SK-N-SH treated with all-trans-retinoic acid at 6 μM for 48 hours (cell line): ENCODE data around the gene SYDE1.

Source experiments
- ATAC-seq: fragments of 200-7000 bp; cut with Tn5 transposase; 3 replicates; pipeline ENCODE4 v1.9.1; 2020; ENCODE audit warnings: mild to moderate bottlenecking, moderate library complexity
- ARNTL ChIP-seq: fragments of 450-650 bp; formaldehyde crosslinking; IDR thresholded peaks from 2 replicates; pipeline ENCODE4 v1.5.0; 2020; ENCODE audit warnings: low read depth, mild to moderate bottlenecking, moderate library complexity, borderline replicate concordance
- BACH2 ChIP-seq: fragments of 250-450 bp; sonication (Bioruptor Pico); IDR thresholded peaks from 2 replicates; pipeline ENCODE4 v1.9.0; 2021; ENCODE audit warnings: mild to moderate bottlenecking, borderline replicate concordance
- CSDC2 ChIP-seq: fragments of 250-450 bp; sonication (Bioruptor Pico); IDR thresholded peaks from 2 replicates; pipeline ENCODE4 v1.5.0; 2020; ENCODE audit warnings: mild to moderate bottlenecking, moderate library complexity
- ESRRG ChIP-seq: fragments of 250-450 bp; sonication (Bioruptor Pico); IDR thresholded peaks from 2 replicates; pipeline ENCODE4 v1.6.1; 2021; ENCODE audit warnings: mild to moderate bottlenecking
- GLIS3 ChIP-seq: fragments of 250-450 bp; sonication (Bioruptor Pico); IDR thresholded peaks from 2 replicates; pipeline ENCODE4 v1.5.0; 2020; ENCODE audit warnings: mild to moderate bottlenecking, moderate library complexity
- ISL1 ChIP-seq: fragments of 250-450 bp; sonication (Bioruptor Pico); IDR thresholded peaks from 2 replicates; pipeline ENCODE4 v2.1.2; 2022; ENCODE audit warnings: mild to moderate bottlenecking, moderate library complexity
- OSR1 ChIP-seq: fragments of 250-450 bp; sonication (Bioruptor Pico); IDR thresholded peaks from 2 replicates; pipeline ENCODE4 v1.8.0; 2022; ENCODE audit warnings: moderate library complexity, mild to moderate bottlenecking, inconsistent platforms
- PPARA ChIP-seq: fragments of 250-450 bp; sonication (Bioruptor Pico); IDR thresholded peaks from 2 replicates; pipeline ENCODE4 v1.5.0; 2020; ENCODE audit warnings: mild to moderate bottlenecking, borderline replicate concordance
- RARB ChIP-seq: fragments of 250-450 bp; sonication (Bioruptor Pico); IDR thresholded peaks from 2 replicates; pipeline ENCODE4 v1.8.0; 2021; ENCODE audit warnings: mild to moderate bottlenecking, moderate library complexity
- SNAI2 ChIP-seq: fragments of 250-450 bp; sonication (Bioruptor Pico); IDR thresholded peaks from 2 replicates; pipeline ENCODE4 v1.5.0; 2020; ENCODE audit warnings: mild to moderate bottlenecking, moderate library complexity
- TCF4 ChIP-seq: fragments of 250-450 bp; sonication (Bioruptor Pico); IDR thresholded peaks from 2 replicates; pipeline ENCODE4 v1.8.0; 2021; ENCODE audit warnings: mild to moderate bottlenecking, moderate library complexity, borderline replicate concordance
- TOX ChIP-seq: fragments of 250-450 bp; sonication (Bioruptor Pico); IDR thresholded peaks from 2 replicates; pipeline ENCODE4 v1.8.0; 2021; ENCODE audit warnings: mild to moderate bottlenecking, moderate library complexity, borderline replicate concordance
- ZFP3 ChIP-seq: fragments of 250-450 bp; sonication (Bioruptor Pico); IDR thresholded peaks from 2 replicates; pipeline ENCODE4 v1.5.0; 2020; ENCODE audit warnings: mild to moderate bottlenecking, moderate library complexity
- ZFP30 ChIP-seq: fragments of 450-650 bp; formaldehyde crosslinking; IDR thresholded peaks from 2 replicates; pipeline ENCODE4 v1.5.0; 2022; ENCODE audit warnings: mild to moderate bottlenecking, moderate library complexity
- ZNF565 ChIP-seq: fragments of 450-650 bp; formaldehyde crosslinking; conservative IDR thresholded peaks from 2 replicates; pipeline ENCODE4 v1.5.0; 2020; ENCODE audit warnings: low read depth, mild to moderate bottlenecking, moderate library complexity
- ZNF70 ChIP-seq: fragments of 450-650 bp; formaldehyde crosslinking; IDR thresholded peaks from 2 replicates; pipeline ENCODE4 v1.5.0; 2020; ENCODE audit warnings: mild to moderate bottlenecking, moderate library complexity
- ZNF8 ChIP-seq: fragments of 450-650 bp; formaldehyde crosslinking; IDR thresholded peaks from 2 replicates; pipeline ENCODE4 v1.5.0; 2020; ENCODE audit warnings: mild to moderate bottlenecking, moderate library complexity
- TF ChIP-seq, protein P1 (sequence below): fragments of 250-450 bp; sonication (Bioruptor Pico); IDR thresholded peaks from 2 replicates; pipeline ENCODE4 v1.5.0; 2020; ENCODE audit warnings: mild to moderate bottlenecking, moderate library complexity
- TF ChIP-seq, protein P2 (sequence below): fragments of 250-450 bp; sonication (Bioruptor Pico); IDR thresholded peaks from 2 replicates; pipeline ENCODE4 v1.5.1; 2021; ENCODE audit warnings: mild to moderate bottlenecking, moderate library complexity
- TF ChIP-seq, protein P3 (sequence below): fragments of 250-450 bp; sonication (Bioruptor Pico); IDR thresholded peaks from 2 replicates; pipeline ENCODE4 v1.8.0; 2021; ENCODE audit warnings: low read depth, mild to moderate bottlenecking, moderate library complexity, borderline replicate concordance
- TF ChIP-seq, protein P4 (sequence below): fragments of 250-450 bp; sonication (Bioruptor Pico); IDR thresholded peaks from 2 replicates; pipeline ENCODE4 v1.8.0; 2020; ENCODE audit warnings: mild to moderate bottlenecking, moderate library complexity, borderline replicate concordance

Gene SYDE1

DNA sequence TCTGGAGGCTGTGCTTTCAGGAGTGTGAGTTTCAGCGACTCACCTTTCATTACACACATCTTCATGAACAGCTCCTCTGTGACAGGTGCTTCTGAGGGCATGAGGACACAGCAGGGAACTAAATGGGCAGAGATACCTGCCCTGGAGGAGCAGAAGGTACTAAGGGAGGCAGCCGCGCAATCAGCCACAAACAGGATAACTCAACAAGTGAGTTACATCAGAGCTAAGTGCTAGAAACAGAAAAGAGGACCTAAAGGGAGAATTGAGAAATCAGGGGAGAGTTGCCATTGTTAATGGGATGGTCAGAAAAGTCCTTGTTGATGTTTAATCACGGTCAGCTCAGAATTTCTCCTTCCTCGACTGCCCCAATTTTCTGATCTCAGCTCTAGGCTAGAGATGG lies 42.5 kb downstream of the SYDE1 start:
- no peak for ATAC-seq

DNA sequence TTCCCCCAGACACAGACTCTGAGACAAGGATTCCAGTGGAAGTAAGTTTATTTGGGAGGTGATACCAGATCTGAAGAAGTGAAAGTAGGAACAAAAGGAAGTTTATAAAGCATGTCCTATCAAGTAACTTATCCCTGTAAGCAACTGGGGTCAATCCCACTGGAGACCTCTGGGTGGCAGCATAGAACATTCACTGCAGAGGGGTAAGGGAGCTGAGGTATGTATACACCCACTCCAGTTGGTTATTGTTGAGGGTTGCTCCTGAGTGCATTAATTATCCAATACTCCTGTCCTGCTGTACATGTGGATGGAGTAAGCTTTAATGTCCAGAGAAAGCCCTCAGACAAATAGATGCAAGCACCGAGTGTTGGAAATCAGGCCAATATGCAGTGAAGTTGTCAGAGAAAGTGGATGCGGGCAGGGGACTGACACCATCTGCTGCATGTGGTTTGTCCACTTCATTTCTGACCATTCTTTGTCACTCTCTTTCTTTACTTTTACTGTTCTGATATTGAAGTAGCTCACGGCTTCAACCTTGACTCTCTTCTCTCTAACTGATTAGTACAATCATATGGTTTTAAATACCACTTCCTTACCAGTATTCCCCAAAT lies 46.9 kb downstream of the SYDE1 start:
- no peak for TF ChIP-seq SNAI2 (CRISPR knock-in tag)
- TF ChIP-seq ZNF565 (CRISPR knock-in tag): no peak
- TF ChIP-seq TCF4: no peak
- TF ChIP-seq, protein P1, sequence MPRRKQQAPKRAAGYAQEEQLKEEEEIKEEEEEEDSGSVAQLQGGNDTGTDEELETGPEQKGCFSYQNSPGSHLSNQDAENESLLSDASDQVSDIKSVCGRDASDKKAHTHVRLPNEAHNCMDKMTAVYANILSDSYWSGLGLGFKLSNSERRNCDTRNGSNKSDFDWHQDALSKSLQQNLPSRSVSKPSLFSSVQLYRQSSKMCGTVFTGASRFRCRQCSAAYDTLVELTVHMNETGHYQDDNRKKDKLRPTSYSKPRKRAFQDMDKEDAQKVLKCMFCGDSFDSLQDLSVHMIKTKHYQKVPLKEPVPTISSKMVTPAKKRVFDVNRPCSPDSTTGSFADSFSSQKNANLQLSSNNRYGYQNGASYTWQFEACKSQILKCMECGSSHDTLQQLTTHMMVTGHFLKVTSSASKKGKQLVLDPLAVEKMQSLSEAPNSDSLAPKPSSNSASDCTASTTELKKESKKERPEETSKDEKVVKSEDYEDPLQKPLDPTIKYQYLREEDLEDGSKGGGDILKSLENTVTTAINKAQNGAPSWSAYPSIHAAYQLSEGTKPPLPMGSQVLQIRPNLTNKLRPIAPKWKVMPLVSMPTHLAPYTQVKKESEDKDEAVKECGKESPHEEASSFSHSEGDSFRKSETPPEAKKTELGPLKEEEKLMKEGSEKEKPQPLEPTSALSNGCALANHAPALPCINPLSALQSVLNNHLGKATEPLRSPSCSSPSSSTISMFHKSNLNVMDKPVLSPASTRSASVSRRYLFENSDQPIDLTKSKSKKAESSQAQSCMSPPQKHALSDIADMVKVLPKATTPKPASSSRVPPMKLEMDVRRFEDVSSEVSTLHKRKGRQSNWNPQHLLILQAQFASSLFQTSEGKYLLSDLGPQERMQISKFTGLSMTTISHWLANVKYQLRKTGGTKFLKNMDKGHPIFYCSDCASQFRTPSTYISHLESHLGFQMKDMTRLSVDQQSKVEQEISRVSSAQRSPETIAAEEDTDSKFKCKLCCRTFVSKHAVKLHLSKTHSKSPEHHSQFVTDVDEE (CRISPR knock-in tag): no peak
- TF ChIP-seq OSR1 (CRISPR knock-in tag): no peak
- no peak for TF ChIP-seq ARNTL (CRISPR knock-in tag)

More for the DNA sequence above, 42.5 kb downstream of the SYDE1 start:
- TF ChIP-seq, protein P2, sequence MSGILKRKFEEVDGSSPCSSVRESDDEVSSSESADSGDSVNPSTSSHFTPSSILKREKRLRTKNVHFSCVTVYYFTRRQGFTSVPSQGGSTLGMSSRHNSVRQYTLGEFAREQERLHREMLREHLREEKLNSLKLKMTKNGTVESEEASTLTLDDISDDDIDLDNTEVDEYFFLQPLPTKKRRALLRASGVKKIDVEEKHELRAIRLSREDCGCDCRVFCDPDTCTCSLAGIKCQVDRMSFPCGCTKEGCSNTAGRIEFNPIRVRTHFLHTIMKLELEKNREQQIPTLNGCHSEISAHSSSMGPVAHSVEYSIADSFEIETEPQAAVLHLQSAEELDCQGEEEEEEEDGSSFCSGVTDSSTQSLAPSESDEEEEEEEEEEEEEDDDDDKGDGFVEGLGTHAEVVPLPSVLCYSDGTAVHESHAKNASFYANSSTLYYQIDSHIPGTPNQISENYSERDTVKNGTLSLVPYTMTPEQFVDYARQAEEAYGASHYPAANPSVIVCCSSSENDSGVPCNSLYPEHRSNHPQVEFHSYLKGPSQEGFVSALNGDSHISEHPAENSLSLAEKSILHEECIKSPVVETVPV: no peak
- no peak for TF ChIP-seq ZNF8 (CRISPR knock-in tag)
- no peak for TF ChIP-seq TCF4
- TF ChIP-seq, protein P3, sequence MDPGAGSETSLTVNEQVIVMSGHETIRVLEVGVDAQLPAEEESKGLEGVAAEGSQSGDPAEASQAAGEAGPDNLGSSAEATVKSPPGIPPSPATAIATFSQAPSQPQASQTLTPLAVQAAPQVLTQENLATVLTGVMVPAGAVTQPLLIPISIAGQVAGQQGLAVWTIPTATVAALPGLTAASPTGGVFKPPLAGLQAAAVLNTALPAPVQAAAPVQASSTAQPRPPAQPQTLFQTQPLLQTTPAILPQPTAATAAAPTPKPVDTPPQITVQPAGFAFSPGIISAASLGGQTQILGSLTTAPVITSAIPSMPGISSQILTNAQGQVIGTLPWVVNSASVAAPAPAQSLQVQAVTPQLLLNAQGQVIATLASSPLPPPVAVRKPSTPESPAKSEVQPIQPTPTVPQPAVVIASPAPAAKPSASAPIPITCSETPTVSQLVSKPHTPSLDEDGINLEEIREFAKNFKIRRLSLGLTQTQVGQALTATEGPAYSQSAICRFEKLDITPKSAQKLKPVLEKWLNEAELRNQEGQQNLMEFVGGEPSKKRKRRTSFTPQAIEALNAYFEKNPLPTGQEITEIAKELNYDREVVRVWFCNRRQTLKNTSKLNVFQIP: no peak
- no peak for TF ChIP-seq ZNF565 (CRISPR knock-in tag)
- no peak for TF ChIP-seq BACH2
- no peak for TF ChIP-seq ARNTL (CRISPR knock-in tag)
- no peak for TF ChIP-seq TOX (CRISPR knock-in tag)
- TF ChIP-seq ZNF70 (CRISPR knock-in tag): no peak
- no peak for TF ChIP-seq ISL1 (CRISPR knock-in tag)

DNA sequence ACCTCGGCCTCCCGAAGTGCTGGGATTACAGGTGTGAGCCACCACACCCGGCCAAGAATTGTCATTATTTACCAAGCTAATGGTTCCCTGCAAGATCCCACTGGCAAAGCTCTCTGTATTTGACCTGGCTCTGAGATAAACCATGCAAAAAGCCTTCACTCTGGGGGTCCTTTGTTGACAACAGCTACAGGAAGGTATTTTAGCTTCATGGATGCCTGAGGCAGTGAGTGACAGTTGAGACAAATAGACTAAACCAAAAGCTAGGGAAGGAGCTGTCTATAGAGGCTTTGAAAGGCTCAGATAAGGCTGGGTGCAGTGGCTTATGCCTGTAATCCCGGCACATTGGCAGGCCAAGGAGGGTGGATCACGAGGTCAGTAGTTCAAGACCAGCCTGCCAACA lies 48.1 kb downstream of the SYDE1 start:
- TF ChIP-seq ZNF70 (CRISPR knock-in tag) (no peak), RARB (CRISPR knock-in tag) (no peak), OSR1 (CRISPR knock-in tag) (no peak), ZFP3 (CRISPR knock-in tag) (no peak)
- ATAC-seq: no peak

More for the DNA sequence above, 46.9 kb downstream of the SYDE1 start:
- ATAC-seq: peak; percentile 68

DNA sequence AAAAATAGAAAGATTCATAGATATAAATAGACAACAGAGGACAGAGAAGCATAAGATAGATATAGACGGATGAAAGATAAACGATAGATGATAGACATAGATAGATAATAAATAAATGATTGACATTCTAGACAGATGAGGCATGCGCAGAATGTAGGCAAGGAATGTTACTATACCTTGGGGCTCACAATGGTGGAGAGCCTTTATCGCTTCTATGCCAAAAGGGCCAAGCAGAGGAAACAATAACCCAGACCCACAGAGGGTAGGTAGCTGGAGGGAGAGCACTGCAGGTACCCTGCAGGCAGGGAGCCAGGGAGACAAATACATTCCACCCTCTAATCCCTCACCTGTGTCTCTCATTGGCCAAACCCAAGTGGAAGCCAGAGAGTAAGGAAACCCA lies 49.2 kb downstream of the SYDE1 start:
- no peak for ATAC-seq
- TF ChIP-seq ZFP3 (CRISPR knock-in tag): no peak
- no peak for TF ChIP-seq ZNF8 (CRISPR knock-in tag)
- TF ChIP-seq GLIS3 (CRISPR knock-in tag): no peak
- TF ChIP-seq ZFP30 (CRISPR knock-in tag): no peak
- no peak for TF ChIP-seq RARB (CRISPR knock-in tag)
- TF ChIP-seq ESRRG (CRISPR knock-in tag): no peak
- TF ChIP-seq, protein P1 (CRISPR knock-in tag): no peak
- TF ChIP-seq ARNTL (CRISPR knock-in tag): no peak
- TF ChIP-seq ZNF70 (CRISPR knock-in tag): no peak
- no peak for TF ChIP-seq PPARA (CRISPR knock-in tag)
- TF ChIP-seq, protein P4, sequence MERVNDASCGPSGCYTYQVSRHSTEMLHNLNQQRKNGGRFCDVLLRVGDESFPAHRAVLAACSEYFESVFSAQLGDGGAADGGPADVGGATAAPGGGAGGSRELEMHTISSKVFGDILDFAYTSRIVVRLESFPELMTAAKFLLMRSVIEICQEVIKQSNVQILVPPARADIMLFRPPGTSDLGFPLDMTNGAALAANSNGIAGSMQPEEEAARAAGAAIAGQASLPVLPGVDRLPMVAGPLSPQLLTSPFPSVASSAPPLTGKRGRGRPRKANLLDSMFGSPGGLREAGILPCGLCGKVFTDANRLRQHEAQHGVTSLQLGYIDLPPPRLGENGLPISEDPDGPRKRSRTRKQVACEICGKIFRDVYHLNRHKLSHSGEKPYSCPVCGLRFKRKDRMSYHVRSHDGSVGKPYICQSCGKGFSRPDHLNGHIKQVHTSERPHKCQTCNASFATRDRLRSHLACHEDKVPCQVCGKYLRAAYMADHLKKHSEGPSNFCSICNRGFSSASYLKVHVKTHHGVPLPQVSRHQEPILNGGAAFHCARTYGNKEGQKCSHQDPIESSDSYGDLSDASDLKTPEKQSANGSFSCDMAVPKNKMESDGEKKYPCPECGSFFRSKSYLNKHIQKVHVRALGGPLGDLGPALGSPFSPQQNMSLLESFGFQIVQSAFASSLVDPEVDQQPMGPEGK (CRISPR knock-in tag): no peak
- TF ChIP-seq, protein P2: no peak
- no peak for TF ChIP-seq TOX (CRISPR knock-in tag)
- no peak for TF ChIP-seq BACH2
- no peak for TF ChIP-seq OSR1 (CRISPR knock-in tag)
- TF ChIP-seq, protein P3: no peak
- TF ChIP-seq CSDC2 (CRISPR knock-in tag): no peak
